ENCODE results near the gene UGT2B7.

GRCh38 chr4:69104719-69105275 lies 8.5 kb downstream of the UGT2B7 start:
- TF ChIP-seq POLR2A (IDR thresholded peaks at IDR 0.05; ENCODE audit: low read length) (no peak), GATA1 (IDR thresholded peaks at IDR 0.05; ENCODE audit: low read depth, low read length) (no peak)

All from erythroblast (primary cell).